Hematopoietic multipotent progenitor cell treated with erythropoietin and hydrocortisone succinate and interleukin-3 and kit ligand, for 8 days (in vitro differentiated cells): ENCODE measurements around the gene RASSF5.
"Not testable (repeated sequence)": the region's sequence is repeated elsewhere in the genome, so short reads cannot be mapped to it uniquely, and the experiment has no call there.

Experiments used
- DNase-seq: peaks from one replicate; pipeline ENCODE4 v3.0.0-alpha.2; 2015

The RASSF5 gene

DNA sequence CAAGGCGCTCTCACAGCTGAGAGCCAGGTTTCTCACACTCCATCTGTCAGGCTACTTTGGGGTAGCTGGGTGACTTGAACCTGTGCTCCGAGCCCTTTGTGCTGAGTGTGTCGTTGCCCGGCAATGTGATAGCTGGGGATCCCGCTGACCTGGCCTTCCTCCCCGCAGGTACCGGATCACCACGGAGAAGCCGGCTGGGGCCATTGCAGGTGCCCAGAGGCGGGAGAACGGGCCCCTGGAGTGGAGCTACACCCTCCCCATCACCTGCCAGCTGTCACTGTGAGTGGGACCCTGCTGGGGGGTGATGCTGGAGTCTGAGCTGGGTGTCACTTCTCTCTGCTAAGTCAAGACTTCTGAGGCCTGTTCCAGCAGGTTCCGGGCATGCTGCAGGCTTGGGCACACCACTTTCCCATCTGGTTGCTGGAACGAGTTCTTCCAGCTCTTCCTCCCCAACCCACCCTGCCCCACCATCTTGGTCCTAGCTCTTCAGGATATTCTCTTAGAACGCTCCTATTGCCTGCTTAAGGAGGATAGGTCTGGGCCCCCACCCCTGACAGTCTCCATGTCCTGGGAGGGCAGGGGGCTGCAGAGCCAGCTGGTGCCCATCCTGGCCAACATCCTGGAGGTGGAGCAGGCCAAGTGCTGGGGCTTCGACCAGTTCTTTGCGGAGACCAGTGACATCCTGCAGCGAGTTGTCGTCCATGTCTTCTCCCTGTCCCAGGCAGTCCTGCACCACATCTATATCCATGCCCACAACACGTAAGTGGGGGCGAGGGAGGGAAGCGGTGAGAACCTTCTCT, 29.6 kb upstream of the RASSF5 start:
- DNase-seq = no peak

DNA sequence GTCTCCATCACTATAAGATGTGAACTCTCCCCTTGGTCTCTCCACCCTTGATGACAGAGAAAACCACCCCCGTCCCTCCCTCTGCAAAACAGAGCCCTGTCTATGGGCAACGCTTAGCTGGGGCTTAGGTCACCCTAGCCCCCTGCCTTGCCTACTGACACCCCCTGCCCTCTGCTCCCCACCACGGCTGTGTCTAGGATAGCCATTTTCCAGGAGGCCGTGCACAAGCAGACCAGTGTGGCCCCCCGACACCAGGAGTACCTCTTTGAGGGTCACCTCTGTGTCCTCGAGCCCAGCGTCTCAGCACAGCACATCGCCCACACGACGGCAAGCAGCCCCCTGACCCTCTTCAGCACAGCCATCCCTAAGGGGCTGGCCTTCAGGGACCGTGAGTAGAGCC, 28.6 kb upstream of the RASSF5 start:
- no peak for DNase-seq

DNA sequence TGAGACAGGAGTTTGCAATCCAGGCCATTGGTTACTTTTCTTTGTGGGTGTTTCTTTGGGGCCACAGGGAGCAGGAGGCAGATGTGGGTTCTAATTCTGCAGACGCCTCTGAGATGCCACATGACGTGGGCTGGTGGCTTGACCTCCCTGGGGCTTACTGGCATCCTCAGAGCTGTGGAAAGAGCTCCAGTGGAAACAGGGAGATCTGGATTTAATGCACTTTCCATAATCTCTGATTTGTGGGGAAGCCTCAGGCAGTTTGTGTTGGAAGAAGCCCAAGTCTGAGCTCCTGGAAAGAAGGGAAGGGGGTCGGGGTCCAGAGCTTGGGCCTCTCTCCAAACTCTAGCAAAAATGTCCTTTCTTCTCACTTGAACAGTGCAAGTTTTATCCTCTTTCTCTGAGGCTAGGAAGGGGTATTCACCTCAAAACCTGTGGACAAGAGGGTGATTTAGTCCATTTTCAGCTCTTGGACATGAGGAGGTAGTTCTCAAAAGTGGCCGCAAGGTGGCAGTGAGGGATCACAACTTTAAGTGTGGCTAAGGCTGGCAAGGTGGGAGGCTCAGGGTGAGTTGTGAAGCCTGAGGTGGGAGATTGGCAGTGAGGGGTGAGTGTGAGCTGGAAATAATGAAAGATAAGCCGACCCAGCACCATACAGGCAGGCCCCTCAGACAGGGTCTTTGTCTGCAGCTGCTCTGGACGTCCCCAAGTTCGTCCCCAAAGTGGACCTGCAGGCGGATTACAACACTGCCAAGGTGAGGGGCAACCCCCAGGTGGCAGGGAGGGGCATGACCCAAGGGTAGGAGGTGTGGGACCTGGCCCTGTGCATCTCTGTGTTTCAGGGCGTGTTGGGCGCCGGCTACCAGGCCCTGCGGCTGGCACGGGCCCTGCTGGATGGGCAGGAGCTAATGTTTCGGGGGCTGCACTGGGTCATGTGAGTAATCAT, 27.9 kb upstream of the RASSF5 start:
- DNase-seq = peak; percentile 75

DNA sequence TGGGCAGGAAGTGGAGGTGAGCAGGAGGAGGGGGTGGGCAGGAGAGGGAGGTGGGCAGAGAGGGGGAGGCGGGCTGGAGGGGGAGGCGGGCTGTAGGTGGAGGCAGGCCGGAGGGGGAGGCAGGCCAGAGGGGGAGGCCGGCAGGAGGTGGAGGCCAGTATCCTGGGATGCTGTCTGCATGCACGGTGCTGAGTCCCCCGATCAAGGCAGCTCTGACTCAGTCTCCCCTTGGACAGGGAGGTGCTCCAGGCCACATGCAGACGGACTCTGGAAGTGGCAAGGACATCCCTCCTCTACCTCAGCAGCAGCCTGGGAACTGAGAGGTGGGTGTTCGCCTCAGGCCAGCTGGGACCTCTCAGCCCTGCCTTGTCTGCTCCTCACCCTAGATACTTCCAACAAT, 27.1 kb upstream of the RASSF5 start:
- DNase-seq = no peak

DNA sequence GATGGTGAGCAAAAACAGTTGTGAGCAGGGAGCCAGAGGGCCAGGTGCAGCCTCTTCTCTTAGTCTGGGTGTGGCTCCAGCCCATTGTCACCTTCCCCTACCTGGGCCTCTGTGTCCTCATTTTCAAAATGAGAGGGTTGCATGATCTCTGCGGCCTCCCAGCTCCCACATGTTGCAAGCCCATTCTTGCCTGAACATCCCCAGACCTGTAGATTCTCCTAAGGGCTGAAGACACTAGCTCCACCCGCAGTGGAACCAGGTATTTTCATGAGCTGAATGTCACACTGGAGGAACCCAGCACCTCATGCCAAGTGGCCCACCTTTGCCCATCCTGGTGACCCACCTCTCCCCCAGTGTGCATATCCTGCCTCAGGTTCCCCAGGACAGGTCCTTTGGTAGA, 24.7 kb upstream of the RASSF5 start:
- DNase-seq = no peak

DNA sequence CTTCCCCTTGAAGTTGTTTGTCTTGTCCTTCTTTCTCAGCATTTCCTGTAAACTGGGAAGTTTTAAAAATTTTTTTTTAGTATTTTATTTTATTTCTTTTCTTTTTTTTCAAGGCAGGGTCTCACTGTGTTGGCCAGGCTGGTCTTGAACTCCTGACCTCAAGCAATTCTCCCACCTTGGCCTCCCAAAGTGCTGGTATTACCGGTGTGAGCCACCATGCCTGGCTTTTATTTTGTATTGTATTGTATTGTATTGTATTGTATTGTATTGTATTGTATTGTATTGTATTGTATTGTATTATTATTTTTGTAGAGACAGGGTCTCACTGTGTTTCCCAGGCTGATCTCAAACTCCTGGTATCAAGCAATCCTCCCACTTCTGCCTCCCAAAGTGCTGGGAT, 23.5 kb upstream of the RASSF5 start:
- not testable (repeated sequence) for DNase-seq

DNA sequence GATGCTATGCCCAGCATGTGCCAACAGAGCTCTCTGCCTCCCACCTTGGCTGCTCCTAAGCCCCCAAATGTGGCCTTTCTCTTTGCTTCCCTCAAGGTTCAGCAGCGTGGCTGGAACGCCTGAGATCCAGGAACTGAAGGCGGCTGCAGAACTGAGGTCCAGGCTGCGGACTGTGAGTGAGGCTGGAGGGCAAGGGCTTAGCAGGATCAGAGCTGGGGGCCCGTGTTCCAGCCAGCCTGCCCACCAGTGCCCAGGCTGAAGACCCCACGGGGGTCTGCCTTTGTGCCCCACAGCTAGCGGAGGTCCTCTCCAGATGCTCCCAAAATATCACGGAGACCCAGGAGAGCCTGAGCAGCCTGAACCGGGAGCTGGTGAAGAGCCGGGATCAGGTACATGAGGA, 22.4 kb upstream of the RASSF5 start:
- no peak for DNase-seq

DNA sequence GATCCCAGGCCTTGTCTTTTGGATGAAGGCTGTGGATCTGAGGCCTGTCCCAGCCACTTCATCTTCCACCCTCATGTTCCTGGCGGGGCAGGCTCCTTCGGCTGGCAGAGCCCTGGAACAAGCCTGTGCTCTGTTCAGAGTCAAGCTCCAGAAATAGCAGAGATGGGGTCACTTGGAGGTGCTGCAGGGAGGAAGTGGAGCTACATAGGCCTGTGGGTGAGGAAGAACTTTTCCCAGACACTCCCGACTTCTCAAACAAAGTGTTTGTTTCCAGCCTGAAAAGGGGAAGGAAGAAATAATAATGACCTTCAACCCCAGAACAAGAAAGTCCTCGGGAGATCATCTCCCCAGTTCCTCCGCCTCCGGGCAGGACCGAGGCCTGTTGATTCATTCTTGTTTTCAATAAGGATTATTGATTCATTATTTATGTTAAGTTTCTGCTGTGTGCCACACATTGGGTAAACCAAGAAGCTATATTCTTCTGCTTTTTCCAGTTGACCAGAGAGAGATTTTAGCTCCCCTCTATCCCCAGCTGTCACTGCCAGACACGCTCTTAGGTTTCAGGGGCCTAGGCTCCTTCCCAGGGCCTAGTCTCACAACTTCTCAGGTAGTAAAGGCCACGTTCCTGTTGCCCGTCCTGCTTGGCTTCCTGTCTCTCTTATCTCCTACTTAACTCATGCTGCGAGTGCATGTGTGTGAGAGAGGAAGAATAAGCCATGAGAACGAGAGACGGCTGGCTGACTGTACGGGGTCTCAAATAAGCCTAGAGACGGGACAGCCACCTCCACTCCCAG, 20.1 kb upstream of the RASSF5 start:
- DNase-seq = no peak

DNA sequence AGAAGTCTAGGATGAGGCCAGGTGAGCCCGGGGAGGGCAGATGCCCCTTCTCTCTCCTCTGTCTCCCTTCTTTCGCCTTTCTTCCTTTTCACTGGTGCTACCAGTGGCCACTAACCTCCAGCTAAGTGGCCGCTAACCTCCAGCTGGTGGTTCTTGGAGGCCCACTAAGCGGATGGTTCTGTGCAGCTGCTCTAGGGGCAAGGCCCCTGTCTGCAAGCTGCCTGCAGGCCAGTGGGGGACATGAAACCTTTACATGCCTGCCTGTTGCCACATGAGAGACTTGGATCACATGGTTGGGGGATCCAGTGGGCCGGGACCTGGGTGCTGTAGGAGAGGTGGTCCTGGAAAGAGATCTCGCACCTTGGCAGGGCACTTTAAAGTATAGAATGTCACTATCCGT, 19.4 kb upstream of the RASSF5 start:
- no peak for DNase-seq

DNA sequence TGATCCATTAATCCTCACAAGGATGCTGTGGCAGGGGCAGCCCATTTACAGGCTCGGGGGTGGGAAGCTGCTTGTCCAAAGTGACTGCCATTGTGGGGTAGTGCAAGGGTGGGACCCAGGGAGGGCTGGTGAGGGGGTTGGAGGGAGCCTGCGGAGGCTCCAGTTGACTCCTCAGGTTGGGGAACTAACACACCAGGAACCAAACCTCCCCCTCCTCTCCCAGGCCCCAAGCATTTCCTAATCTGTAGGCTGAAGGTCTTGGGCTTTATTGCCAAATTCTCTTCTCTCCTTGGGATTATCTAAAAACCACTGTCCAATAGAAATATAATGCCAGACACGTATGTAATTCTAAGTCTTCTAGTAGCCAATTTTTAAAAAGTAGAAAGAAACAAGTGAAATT, 18.9 kb upstream of the RASSF5 start:
- DNase-seq = no peak

DNA sequence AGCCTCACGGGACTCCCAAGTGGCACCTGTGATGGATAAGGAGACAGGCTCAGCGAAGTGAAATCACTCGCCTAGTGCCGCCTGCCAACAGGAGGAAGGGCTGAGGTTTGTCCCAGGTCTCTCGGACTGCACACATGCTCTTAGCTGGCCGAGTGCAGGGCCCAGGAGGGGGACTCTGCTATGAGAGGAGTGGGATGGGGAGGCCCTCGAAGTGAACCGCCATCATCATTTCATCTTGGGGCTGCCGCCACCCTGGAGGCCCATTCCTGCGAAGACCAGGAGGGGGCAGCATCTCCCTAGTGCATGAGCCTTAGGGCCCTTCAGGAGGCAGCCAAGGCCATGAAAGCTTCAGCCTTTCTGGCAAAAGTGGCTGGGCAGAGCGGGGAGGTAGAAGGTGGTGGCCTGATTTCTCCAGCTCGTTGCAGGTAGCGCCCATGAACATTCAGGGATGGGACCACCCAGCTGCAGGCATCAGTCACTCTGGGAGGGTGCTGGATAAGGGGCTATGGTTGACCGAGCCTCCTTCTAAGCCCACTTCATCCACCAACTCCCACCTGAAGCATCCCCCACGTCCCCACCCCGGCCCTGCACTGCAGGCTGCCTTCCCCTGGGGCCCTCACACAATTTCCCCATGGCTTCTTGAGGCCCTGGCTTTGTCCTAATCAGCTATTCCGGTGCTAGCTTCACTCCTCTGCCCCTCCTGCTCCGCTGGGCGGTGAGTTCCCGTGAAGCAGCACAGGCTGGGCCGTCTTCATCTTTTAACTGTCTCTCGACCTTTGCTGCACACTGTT, 17.2 kb upstream of the RASSF5 start:
- DNase-seq = peak; percentile 68

DNA sequence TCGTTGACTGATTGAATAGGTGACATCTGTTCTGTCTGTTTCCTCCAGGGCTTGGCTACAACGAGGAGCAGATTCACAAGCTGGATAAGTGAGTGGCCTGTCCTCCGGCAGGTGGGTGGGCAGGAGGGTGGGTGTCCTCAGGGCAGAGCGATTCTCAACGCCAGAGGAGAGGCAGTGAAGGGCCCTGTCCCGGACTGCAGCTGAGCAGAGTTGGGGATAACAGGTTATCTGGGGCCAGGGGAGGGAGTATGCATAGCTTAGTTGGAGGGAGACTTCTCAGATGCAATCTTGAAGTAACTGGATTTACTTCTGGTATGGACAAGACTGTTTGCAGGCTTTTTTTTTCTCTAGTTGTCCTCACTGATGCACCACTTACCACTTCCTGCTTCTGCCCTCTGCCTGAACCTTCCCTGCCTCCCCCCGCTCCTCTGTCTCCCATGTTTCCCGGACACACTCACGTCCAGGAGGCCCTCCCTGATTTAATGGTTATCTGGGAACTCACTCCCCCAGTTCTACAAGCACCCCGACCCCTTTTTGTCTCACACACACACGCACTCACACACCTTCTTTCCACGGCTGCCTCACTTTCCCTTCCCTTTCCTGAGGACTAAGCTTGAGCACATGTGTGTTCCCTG, 16.4 kb upstream of the RASSF5 start:
- DNase-seq = no peak

DNA sequence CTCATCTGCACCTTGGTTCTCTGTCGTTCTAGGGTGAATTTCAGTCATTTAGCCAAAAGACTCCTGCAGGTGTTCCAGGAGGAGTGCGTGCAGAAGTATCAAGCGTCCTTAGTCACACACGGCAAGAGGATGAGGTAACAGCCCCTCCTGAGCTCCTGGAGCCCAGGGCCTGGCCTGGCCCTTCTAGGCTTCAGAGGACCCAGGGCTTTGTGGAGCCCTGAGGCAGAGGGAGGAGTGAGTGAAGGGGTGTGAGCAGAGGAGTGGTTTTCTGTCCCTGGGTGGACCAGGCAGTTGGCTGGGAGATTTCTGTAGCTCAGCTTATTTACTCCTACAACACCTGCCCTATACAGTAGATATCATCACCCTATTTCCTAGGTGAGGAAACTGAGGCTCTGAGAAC, 15.7 kb upstream of the RASSF5 start:
- DNase-seq = no peak

DNA sequence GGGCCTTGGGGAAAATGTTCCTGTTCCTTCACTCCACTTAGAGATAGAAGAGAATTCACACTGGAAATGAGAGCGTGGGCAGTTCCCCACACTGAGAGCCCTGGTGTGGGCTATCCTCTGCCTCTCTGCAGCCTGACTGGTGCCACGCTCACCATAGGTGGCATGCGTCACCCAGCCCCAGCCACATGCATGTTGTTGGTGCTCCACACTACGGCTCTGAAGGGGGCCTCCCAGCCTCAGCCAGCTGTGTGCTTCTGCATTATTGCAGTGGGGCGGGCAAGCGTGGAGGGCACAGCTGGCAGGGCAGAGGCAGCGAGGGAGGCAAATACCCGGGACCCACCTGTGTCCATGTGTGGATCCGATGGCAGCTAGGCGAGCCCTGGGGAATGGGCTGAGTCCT, 14.7 kb upstream of the RASSF5 start:
- DNase-seq = no peak

DNA sequence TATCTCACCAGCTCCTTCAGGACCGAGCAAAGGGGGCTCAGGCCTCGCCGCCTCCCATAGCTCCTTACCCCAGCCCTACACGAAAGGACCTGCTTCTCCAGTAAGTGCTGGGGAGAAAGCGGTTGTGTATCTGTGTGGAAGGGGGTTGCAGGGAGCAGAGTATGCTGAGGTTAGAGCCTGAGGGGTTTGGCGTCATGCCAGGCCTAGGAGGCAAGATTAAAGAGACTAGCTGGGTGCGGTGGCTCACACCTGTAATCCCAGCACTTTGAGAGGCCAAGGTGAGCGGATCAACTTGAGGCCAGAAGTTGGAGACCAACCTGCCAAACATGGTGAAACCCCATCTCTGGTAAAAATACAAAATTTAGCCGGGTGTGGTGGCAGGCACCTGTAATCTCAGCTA, 14.1 kb upstream of the RASSF5 start:
- DNase-seq = no peak

DNA sequence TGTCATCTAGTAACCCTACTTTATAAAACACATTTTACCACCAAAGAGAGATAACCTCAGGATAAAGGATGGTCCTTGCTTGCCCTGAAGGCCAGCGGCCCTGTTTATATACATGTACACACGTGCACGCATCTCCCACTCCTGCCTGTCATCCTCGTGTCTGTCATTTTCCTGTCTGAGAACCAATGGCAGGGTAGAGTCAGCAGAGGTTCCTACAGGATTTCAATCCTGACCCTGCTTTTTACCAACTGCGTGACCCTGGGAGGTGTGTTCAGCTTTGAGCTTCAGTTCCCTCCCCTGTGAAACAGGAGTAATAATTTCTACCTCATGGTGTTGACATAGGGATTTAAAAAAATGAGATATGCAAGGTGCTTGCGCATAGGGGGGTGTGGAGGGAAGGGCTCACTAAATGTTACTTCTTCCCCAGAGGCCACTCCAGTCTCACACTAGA, 12.3 kb upstream of the RASSF5 start:
- DNase-seq = no peak

DNA sequence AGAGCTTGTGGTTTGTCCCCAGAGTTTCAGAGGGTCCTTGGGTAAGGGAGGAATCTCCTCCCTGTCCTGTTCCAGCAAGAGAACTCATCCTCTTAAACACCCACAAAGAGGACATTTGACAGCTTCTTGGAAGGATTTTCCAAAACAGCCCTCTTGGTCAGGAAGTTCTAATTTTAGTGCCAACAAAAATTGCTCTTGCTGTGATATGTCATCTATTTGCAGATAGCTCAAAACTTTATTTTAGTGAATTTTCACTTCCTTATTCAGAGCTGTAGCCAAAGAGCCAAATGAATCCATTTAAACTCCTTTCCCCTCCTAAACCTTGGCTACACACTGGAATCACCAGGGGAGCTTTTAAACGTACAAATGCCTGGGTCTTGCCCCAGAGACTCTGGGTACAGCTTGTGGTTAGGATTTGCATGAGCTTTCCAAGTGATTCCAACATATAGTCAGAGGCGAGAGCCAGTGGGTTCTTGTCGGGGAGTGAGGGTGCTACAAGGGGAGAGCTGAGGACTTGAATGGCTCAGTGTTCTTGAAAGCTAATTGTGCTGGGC, 11.8 kb upstream of the RASSF5 start:
- DNase-seq = no peak

DNA sequence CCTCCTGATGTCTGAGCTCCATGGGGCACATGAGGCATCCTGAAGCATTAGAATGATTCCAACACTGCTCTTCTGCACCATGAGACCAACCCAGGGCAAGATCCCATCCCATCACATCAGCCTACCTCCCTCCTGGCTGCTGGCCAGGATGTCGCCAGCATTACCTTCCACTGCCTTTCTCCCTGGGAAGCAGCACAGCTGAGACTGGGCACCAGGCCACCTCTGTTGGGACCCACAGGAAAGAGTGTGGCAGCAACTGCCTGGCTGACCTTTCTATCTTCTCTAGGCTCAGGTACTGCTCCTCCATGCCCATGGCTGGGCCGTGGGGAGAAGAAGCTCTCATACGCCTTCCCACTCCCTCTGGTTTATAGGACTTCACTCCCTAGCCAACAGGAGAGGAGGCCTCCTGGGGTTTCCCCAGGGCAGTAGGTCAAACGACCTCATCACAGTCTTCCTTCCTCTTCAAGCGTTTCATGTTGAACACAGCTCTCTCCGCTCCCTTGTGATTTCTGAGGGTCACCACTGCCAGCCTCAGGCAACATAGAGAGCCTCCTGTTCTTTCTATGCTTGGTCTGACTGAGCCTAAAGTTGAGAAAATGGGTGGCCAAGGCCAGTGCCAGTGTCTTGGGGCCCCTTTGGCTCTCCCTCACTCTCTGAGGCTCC, 11.1 kb upstream of the RASSF5 start:
- no peak for DNase-seq

DNA sequence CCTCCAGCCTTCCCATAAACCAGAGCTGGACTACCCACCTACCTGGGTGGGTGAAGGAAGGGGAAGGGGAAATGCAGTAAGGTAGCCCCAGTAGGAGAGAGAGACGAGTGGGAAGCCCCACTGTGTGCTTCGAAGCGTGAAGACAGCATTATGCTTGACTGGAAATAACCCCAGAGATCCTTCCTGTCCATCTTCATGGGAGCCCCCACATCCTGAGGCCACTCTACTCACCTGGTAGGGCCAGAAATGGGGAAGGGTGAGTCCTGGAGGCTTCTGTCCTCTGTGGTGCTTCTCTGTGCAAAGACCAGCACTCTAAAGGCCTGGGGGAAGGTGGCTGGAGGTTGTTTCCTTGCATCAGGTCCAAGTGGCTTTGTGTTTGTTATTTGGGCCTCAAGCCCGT, 10.0 kb upstream of the RASSF5 start:
- DNase-seq = no peak

DNA sequence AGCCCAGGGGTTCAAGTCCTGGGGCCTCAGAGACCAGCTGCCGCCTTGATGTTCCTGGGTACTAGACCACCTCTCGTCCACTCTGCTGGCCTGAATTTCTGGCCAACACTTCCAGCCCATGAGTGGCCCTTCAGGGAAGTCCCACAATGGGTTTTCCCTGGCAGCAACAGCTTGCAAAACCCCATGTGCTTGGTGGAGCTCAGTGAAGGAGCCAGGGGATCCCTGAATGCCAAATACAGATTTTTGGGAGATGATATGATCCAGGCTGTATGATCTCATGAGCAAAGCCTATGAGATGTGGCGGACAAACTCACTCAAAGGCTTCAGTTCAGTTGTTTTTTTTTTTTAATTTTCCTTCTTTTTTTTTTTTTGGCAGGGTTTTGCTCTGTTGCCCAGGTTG, 9.6 kb upstream of the RASSF5 start:
- DNase-seq = no peak

DNA sequence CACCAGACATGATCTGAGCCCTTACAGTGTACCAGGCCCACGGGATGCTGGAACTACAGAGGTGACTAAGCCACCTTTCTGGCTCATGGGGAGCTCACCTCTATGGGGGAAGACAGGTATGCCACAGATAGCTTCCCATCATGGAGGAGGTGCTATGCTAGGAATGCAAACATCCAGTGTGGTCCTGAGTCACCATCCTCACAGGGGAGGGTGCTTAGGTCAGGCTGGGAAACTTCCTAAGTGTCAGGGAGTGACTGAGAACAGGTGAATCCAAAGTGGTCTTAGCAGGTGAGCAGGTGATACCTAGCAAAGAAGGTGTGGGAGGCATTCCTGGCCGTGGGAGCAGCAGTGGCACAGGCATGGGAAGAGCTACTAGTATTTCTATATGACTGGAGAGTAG, 8.6 kb upstream of the RASSF5 start:
- no peak for DNase-seq
